Calu3 (cell line): ENCODE measurements around the gene RFNG. TPM values are rescaled to one million over a fixed set of nuclear protein-coding genes. Genes with fewer than 3 reads are reported as not detected.

Experiments
- BruUV-seq: library from RNA; stranded (reverse); fragments of 400-500 nt; replicated peaks from 2 replicates; lab custom pipeline; 2021; lab: Mats Ljungman, UMichigan
- CTCF ChIA-PET: fragments of 300-600 bp; sonication (Branson Sonifier 250); formaldehyde crosslinking; loops from one replicate; lab custom pipeline; 2022; ENCODE audit warnings: antibody characterized with exemption; lab: Charles Lee
- DNase-seq: peaks from one replicate; pipeline ENCODE4 v3.0.0; 2022
- H3K27ac Mint-ChIP-seq: one replicate; pipeline ENCODE4 v1.8.0; 2022; ENCODE audit warnings: mixed read lengths; ENCODE audit not compliant: unreplicated experiment
- H3K27me3 Mint-ChIP-seq: one replicate; pipeline ENCODE4 v1.8.0; 2022; ENCODE audit warnings: mixed read lengths; ENCODE audit not compliant: unreplicated experiment
- H3K36me3 Mint-ChIP-seq: one replicate; pipeline ENCODE4 v1.8.0; 2022; ENCODE audit warnings: mild to moderate bottlenecking, moderate library complexity, mixed read lengths; ENCODE audit not compliant: insufficient read depth, unreplicated experiment
- H3K4me1 Mint-ChIP-seq: one replicate; pipeline ENCODE4 v1.8.0; 2022; ENCODE audit warnings: mild to moderate bottlenecking, low read depth, mixed read lengths; ENCODE audit not compliant: unreplicated experiment
- H3K4me3 Mint-ChIP-seq: one replicate; pipeline ENCODE4 v1.8.0; 2022; ENCODE audit warnings: mild to moderate bottlenecking, low read depth, moderate library complexity, mixed read lengths; ENCODE audit not compliant: unreplicated experiment
- H3K9me3 Mint-ChIP-seq: one replicate; pipeline ENCODE4 v1.8.0; 2022; ENCODE audit warnings: low read depth, mixed read lengths; ENCODE audit not compliant: unreplicated experiment
- intact Hi-C: fragments of 100-400 bp; cut with micrococcal nuclease; formaldehyde crosslinking; loops from one replicate; pipeline ENCODE4 v1.10.0; 2022; ENCODE audit not compliant: unreplicated experiment
- total RNA-seq: library from RNA; stranded (reverse); gene quantifications from 2 replicates; pipeline ENCODE4 v1.2.3, GENCODE V29; 2022
- TF ChIP-seq, protein P1 (sequence below): fragments of 200-600 bp; IDR thresholded peaks from one replicate; pipeline ENCODE4 v1.8.0; 2022; ENCODE audit warnings: antibody characterized with exemption; ENCODE audit not compliant: unreplicated experiment

The RFNG gene
- total RNA-seq, 1 experiment from 2014 or later = 33.5 TPM

DNA sequence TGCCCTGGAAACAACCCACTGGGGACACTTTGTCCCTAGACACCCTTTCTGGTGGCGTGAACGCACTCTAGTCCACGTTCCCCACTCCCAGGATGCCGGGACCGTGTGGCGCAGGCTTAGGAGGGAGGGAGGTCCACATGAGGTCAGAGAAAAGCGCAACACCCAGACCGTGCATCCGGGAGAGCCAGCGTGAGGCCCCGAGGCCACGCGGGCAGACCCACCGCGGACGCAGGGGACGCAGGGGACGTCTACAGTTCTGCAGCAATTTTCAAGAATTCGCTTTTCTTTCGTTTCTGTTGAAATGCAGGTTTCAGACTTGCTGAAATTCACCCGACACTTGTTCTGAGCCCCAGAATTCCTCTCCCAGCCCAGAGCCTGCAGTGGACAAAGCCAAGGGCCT is 4.7 kb downstream of the RFNG start:
- intact Hi-C loops = no loop called here
- CTCF ChIA-PET = no interaction called here
- TF ChIP-seq, protein P1, sequence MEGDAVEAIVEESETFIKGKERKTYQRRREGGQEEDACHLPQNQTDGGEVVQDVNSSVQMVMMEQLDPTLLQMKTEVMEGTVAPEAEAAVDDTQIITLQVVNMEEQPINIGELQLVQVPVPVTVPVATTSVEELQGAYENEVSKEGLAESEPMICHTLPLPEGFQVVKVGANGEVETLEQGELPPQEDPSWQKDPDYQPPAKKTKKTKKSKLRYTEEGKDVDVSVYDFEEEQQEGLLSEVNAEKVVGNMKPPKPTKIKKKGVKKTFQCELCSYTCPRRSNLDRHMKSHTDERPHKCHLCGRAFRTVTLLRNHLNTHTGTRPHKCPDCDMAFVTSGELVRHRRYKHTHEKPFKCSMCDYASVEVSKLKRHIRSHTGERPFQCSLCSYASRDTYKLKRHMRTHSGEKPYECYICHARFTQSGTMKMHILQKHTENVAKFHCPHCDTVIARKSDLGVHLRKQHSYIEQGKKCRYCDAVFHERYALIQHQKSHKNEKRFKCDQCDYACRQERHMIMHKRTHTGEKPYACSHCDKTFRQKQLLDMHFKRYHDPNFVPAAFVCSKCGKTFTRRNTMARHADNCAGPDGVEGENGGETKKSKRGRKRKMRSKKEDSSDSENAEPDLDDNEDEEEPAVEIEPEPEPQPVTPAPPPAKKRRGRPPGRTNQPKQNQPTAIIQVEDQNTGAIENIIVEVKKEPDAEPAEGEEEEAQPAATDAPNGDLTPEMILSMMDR = no peak
- Mint-ChIP-seq H3K9me3 (no peaks in the 10 kb centered on the region), H3K4me3 (no peak overlapping the region), H3K27ac (no peak overlapping the region), H3K27me3 (no peaks in the 10 kb centered on the region), H3K36me3 (peaks cover 27% of the 10 kb centered on the region), H3K4me1 (no peaks in the 10 kb centered on the region)
- no peak for DNase-seq
- no TSS peak for BruUV-seq

DNA sequence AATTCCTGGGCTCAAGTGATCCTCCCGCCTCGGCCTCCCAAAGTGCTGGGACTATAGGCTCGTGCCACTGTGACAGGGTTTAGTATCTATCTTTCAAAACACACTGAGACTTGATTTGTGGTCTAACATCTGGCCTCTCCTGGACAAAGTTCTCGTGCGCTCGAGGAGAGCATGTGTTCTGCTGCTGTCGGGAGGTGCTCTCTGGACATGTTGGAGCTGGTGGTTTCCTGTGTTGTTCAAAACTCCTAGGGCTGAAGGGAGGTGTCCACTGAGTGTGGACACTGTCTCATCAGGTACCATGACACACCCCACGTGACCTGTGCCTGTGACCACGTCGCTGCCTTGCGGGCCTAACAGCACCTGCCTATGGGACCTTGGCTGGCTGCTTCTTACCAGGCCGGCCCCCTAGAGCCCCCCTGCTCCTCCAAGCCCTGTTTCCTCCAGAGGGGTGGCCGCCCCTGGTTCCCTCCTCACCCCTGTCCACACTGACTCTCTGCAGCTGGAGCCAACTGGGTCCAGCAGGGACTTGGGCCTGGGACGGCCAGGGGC is 5.6 kb downstream of the RFNG start:
- peaks cover 23% of the 10 kb centered on the region for H3K36me3 Mint-ChIP-seq
- TF ChIP-seq, protein P1 = no peak
- no peak for DNase-seq
- CTCF ChIA-PET = no interaction called here
- intact Hi-C loops = no loop called here
- no peak overlapping the region for H3K27ac Mint-ChIP-seq
- no peaks in the 10 kb centered on the region for H3K27me3 Mint-ChIP-seq
- no peaks in the 10 kb centered on the region for H3K9me3 Mint-ChIP-seq
- no TSS peak for BruUV-seq
- no peaks in the 10 kb centered on the region for H3K4me1 Mint-ChIP-seq
- H3K4me3 Mint-ChIP-seq = no peak overlapping the region

DNA sequence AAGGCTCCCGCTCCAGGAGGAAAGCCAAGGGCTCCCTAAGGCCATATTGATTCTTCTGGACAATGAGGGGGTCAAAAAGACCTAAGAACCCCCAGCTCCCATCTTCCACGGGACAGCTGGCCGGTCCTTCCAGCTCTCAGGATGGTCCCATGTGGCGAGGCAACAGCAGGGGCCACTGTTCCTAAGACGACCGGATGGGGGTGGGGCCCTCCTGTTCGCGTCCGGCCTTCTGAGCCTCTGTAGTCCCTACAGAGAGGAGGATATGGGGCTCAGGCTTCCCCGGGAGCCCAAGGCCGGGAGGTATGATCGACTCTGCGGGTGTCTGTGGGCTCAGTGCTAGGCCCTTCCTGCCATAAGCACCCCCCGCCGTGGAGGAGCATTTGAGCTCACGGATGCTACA is 8.1 kb downstream of the RFNG start:
- intact Hi-C loops = no loop called here
- TF ChIP-seq, protein P1 = no peak
- CTCF ChIA-PET = no interaction called here
- no peak for DNase-seq
- H3K9me3 Mint-ChIP-seq = no peaks in the 10 kb centered on the region
- H3K4me3 Mint-ChIP-seq = no peak overlapping the region
- no TSS peak for BruUV-seq
- no peak overlapping the region for H3K27ac Mint-ChIP-seq
- H3K27me3 Mint-ChIP-seq = no peaks in the 10 kb centered on the region
- peaks cover 12% of the 10 kb centered on the region for H3K36me3 Mint-ChIP-seq
- no peaks in the 10 kb centered on the region for H3K4me1 Mint-ChIP-seq

DNA sequence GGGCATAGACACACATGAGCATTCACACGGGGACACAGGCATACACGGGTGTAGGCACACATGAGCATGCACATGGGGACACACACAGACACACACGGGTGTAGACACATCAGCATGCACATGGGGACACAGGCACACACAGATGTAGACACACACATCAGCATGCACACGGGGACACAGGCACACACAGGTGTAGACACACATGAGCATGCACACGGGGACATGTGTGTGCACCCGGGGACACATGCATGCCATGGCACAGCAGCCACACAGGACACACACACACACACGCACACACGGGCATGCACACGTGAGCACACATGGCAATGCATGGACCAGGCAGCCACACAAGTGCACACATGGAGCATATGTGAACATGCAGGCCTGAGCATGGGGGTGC is 9.0 kb downstream of the RFNG start:
- Mint-ChIP-seq H3K4me3 (no peak overlapping the region), H3K27ac (no peak overlapping the region), H3K27me3 (no peaks in the 10 kb centered on the region), H3K4me1 (peaks cover 5% of the 10 kb centered on the region), H3K9me3 (no peaks in the 10 kb centered on the region), H3K36me3 (peaks cover 14% of the 10 kb centered on the region)
- DNase-seq = no peak
- TF ChIP-seq, protein P1 = no peak
- BruUV-seq = no TSS peak
- intact Hi-C loops = no loop called here
- CTCF ChIA-PET = no interaction called here
